CD4-positive, alpha-beta T cell treated with Interleukin-10 for 1 hour (primary cell): ENCODE results near the gene SLC6A16.

Experiments used
- DNase-seq: peaks from one replicate; pipeline ENCODE4 v3.0.0-alpha.2; 2020

The SLC6A16 gene

DNA sequence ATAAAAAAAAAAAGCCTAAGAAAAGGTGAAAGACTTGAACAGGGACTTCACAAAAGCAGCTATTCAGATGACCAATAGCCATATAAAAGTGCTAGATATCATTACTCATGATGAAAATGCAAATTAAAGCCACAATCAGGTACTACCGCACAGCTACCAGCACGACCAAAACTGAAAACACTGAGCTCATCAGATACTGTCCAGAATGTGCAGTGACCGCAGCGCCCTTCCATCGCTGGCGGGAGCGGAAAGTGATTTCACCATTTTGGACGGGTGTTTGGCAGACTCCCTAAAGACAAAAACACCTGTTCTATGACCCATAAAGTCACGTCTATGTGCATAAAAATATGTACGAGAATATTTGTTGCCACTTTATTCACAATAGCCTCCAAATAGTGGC is 60.7 kb downstream of the SLC6A16 start:
- no peak for DNase-seq

DNA sequence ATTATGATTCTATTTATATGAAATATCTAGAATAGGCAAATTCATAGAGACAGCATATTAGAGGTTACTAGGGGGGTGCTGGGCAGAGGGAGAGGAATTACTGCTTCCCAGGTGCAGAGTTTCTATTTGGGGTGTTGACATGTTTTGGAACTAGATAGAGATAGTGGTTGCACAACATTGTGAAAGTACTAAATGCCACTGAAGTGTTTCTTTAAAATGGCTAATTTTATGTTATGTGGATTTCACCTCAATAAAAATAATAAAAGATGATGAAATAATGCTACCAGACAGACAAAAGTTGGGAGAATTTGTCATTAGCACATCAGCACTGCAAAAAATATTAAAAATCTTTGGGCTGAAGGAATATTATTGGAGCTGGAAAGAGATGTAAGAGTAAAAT is 63.4 kb downstream of the SLC6A16 start:
- DNase-seq: no peak

DNA sequence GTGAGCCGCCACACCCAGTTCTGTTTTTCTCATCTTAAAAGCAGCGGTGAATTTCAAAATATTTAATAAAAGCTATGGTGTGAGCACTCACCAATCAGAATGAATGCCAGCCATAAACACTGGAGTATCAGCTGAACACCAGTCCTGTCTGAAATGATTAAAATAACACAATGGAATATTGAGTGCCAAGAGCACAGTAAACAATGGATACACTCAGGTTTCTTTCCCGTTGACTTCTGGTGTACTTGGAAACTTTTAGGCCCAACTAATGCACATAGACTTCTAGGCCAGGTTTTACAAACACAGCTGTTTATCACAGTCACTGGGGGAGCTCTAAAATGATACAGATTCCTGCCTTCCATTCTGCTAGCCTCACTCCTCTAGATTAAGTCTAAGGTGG is 68.3 kb downstream of the SLC6A16 start:
- DNase-seq: no peak

DNA sequence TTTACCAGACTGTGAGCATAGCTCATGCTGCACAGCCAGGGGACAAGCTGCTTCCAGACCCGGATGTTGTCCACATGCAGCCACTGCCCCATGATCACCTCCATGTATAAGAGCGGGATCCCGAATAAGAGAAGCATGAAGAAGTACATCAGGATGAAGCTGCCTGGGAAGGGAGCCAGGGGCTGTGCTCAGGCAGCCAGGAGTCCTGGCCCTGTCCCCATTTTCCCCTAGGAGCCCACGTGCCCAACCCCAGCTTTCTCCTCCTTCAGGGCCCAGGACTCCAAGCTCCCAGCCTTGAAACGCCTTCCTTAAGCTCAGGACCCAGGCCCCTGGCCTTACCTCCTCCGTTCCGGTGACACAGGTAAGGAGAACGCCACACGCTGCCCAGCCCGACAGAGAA is 69.3 kb downstream of the SLC6A16 start:
- no peak for DNase-seq

DNA sequence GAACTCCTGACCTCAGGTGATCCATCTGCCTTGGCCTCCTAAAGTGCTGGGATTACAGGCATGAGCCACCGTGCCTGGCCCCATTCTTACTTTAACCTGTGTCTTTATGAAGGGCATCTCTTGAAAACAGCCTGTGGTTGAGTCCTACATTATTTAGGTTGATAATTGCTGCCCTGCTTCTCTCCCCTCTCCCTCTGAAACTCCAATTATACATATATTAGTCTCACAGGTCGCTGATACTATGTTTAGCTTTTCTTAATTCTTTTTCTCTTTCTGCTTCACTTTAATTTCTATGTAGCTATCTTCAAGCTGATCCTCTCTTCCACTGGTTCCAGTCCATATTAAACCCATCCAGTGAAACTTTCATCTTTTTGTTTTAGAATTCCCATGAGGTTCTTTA is 75.1 kb downstream of the SLC6A16 start:
- no peak for DNase-seq

DNA sequence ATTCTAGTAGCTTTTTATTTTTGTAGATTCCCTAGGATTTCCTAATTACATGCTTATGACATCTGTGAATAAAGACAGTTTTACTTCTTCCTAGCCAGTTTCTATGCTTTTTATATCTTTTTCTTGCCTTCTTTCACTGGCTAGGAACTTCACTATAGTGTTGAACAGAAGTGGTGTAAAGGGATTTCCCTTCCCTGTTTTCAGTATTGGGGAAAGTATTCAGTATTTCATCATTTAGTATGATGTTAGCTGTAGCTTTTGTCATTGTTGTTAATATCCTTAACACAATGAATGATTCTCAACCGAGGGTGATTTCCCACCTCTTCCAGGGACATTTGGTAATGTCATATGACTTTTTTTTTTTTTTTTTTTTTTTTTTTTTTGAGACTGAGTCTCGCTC is 77.3 kb downstream of the SLC6A16 start:
- DNase-seq: no peak

DNA sequence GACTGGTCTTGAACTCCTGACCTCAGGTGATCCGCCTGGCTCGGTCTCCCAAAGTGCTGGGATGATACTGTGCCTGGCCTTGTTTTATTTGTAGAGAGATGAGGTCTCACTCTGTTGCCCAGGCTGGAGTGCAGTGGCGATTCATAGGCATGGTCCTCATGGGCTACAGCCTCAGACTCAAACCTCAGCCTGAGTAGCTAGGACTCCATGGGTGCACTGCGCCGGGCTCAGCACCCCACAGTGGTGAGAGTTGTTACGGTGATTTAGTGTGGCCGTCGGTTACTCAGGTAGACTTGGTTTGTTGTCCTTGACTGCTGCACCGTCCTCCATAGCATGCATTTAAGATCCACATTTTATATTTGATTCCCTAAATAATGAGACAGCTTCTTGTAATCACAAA is 80.7 kb downstream of the SLC6A16 start:
- DNase-seq: no peak

DNA sequence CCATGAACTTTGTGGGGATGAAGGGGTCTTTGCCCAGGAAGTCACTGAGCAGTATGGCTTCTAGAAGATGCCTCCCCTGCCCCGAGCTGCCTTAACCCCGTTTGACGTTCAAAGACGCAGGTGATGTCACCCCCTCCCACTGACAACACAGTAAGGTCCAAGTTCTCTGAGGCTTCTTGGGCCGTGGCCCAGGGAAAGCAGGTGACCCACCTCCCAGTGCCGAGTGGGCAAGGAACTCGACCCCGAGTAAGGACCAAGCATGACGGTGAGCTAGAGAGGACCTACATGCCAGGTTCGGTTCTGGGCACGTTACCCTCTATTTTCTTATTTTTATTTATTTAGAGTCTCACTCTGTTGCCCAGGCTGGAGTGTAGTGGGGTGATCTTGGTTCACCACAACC is 81.3 kb downstream of the SLC6A16 start:
- DNase-seq: no peak

DNA sequence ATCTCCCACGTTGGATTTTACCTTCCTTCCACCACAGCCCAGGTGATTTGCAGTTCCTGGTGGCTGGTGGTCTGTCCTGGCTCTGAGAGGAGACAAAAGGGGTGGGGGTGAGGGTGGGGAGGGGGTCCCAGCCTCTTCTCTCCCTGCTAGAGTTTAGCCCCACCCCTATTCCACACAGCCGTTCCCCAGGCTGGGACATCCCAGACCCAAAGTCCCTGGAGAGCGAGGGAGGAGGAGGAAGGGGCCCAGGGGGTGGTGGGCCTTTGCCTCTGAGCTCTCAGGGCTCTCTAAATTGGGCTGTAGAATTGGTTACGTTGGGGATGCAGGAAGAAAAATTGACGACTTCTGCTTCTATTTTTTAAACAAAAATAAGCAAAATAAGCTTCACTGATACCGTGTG is 81.9 kb downstream of the SLC6A16 start:
- DNase-seq: no peak

DNA sequence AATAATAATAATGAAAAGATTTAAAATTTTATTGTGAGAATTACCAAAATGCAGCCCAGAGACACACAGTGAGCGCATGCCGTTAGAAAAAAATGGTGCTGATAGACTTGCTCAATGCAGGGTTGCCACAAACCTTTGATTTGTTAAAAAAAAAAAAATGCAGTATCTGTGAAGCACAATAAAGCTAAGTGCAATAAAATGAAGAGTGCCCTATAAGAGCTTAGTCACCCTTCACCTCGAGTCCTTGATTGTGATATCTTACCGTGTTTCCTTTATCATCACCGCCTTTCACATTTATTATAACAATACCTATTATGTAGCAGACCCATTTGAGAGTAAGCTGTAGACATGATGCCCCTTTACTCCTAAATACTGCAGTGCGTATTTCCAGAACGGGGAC is 83.2 kb downstream of the SLC6A16 start:
- no peak for DNase-seq
